HepG2 (cell line): ENCODE data around the gene ABTB2. TPM values are rescaled to one million over a fixed set of nuclear protein-coding genes. Genes with fewer than 3 reads are reported as not detected.

ENCODE experiments used
- ATAC-seq: fragments of 200-7000 bp; cut with Tn5 transposase; 3 replicates; pipeline ENCODE4 v1.9.1; 2020; ENCODE audit warnings: mild to moderate bottlenecking, moderate library complexity
- BruUV-seq: library from RNA; stranded (reverse); fragments of 400-500 nt; replicated peaks from 2 replicates; lab custom pipeline; 2021; lab: Mats Ljungman, UMichigan
- CTCF ChIA-PET: fragments of 300-600 bp; formaldehyde crosslinking; extraction: SDS; loops from one replicate; lab custom pipeline; 2021; ENCODE audit warnings: low total read pairs, inconsistent platforms, low intra/inter-chr PET ratio; lab: Yijun Ruan, JAX
- POLR2A ChIA-PET: fragments of 350-600 bp; sonication (Branson Sonifier 250); formaldehyde crosslinking; loops from one replicate; lab custom pipeline; 2020; ENCODE audit warnings: antibody characterized with exemption, inconsistent platforms; lab: Yijun Ruan, JAX
- DNase-seq: peaks from one replicate; pipeline ENCODE4 v3.0.0-alpha.2; 2015; ENCODE audit warnings: low spot score
- FAIRE-seq: peaks from 3 replicates; lab custom pipeline; 2011; peaks lifted over from hg19 to GRCh38; lab: Jason Lieb, UNC
- H2AFZ ChIP-seq: one replicate; pipeline ENCODE4 v1.6.1; 2011; ENCODE audit warnings: low read length, inconsistent platforms
- H3K27ac ChIP-seq: fragments of 300-600 bp; 3 replicates; pipeline ENCODE4 v1.8.0; 2011; ENCODE audit warnings: mixed run types, mild to moderate bottlenecking, mixed read lengths, low read length, inconsistent platforms; ENCODE audit not compliant: insufficient read depth; ENCODE audit errors: extremely low read length
- H3K27me3 ChIP-seq, 2 experiments: fragments of 200-600 bp in 1 of 2; 2 replicates in 1 of 2; 3 replicates in 1 of 2; pipeline versions ENCODE4 v1.6.0 to v1.8.0; 2011; ENCODE audit warnings: low read length in 2 of 2, mild to moderate bottlenecking in 2 of 2, moderate library complexity in 2 of 2, inconsistent platforms in 1 of 2; ENCODE audit not compliant: insufficient read depth in 2 of 2, control insufficient read depth in 1 of 2
- H3K36me3 ChIP-seq, 2 experiments: fragments of 200-600 bp in 1 of 2; replicated peaks in 1 of 2; 2 replicates in 1 of 2; 3 replicates in 1 of 2; pipeline versions ENCODE4 v1.5.1 to v1.8.0; 2011; ENCODE audit warnings: low read length in 2 of 2, inconsistent platforms in 1 of 2; ENCODE audit not compliant: insufficient read depth in 2 of 2, control insufficient read depth in 1 of 2
- H3K4me1 ChIP-seq: 2 replicates; pipeline ENCODE4 v1.5.1; 2012; ENCODE audit warnings: low read length, inconsistent platforms; ENCODE audit not compliant: insufficient read depth
- H3K4me2 ChIP-seq: 2 replicates; pipeline ENCODE4 v1.6.0; 2011; ENCODE audit warnings: low read depth, low read length, inconsistent platforms
- H3K4me3 ChIP-seq, 3 experiments: fragments of 200-600 bp in 1 of 3; sonication (generic), shearing (Covaris generic) in 1 of 3; replicated peaks in 1 of 3; 2 replicates each; pipeline ENCODE4 v1.5.1; 2011 to 2016; ENCODE audit warnings: low read length in 3 of 3, inconsistent platforms in 2 of 3, low read depth in 2 of 3, mild to moderate bottlenecking in 2 of 3, control low read depth in 1 of 3, mixed read lengths in 1 of 3; ENCODE audit not compliant: insufficient read depth in 1 of 3
- H3K79me2 ChIP-seq: one replicate; pipeline ENCODE4 v1.6.1; 2011; ENCODE audit warnings: low read length, inconsistent platforms; ENCODE audit not compliant: insufficient read depth
- H3K9ac ChIP-seq: 2 replicates; pipeline ENCODE4 v1.6.0; 2011; ENCODE audit warnings: mild to moderate bottlenecking, low read depth, low read length, inconsistent platforms; ENCODE audit not compliant: insufficient read depth
- H3K9me3 ChIP-seq: 2 replicates; pipeline ENCODE4 v1.5.1; 2012; ENCODE audit warnings: mild to moderate bottlenecking, low read length
- H4K20me1 ChIP-seq: 2 replicates; pipeline ENCODE4 v1.6.0; 2011; ENCODE audit warnings: inconsistent platforms, mild to moderate bottlenecking, low read length, moderate library complexity; ENCODE audit not compliant: insufficient read depth
- FLYWCH1 ChIP-seq: sonication (generic); formaldehyde crosslinking; IDR thresholded peaks from 2 replicates; pipeline ENCODE4 v1.8.1; 2023; ENCODE audit warnings: mild to moderate bottlenecking, missing genetic modification reagents
- IKZF1 ChIP-seq: fragments of 450-650 bp; IDR thresholded peaks from 2 replicates; pipeline ENCODE4 v1.7.1; 2016
- NFKB2 ChIP-seq: sonication (generic); formaldehyde crosslinking; IDR thresholded peaks from 2 replicates; pipeline ENCODE4 v1.4.0; 2020; ENCODE audit warnings: missing genetic modification reagents, borderline replicate concordance
- SYNCRIP ChIP-seq: fragments of 200-400 bp; formaldehyde crosslinking; IDR thresholded peaks from 2 replicates; pipeline ENCODE4 v1.6.1; 2018; ENCODE audit warnings: mild to moderate bottlenecking, low read depth, low read length; ENCODE audit not compliant: insufficient read depth
- TEAD3 ChIP-seq: optimal IDR thresholded peaks from 2 replicates; pipeline ENCODE3; 2016; ENCODE audit warnings: borderline replicate concordance
- YEATS2 ChIP-seq: sonication (generic); formaldehyde crosslinking; IDR thresholded peaks from 2 replicates; pipeline ENCODE4 v1.4.0; 2020; ENCODE audit warnings: missing genetic modification reagents, borderline replicate concordance
- ZBTB4 ChIP-seq: sonication (generic); formaldehyde crosslinking; IDR thresholded peaks from 2 replicates; pipeline ENCODE4 v1.4.0; 2020; ENCODE audit warnings: missing genetic modification reagents, mild to moderate bottlenecking, borderline replicate concordance
- WGBS: methylation state at CpG from one replicate; pipeline ENCODE4 v1.1.6; 2017; ENCODE audit warnings: low lambda C conversion rate; 5-methylcytosine and 5-hydroxymethylcytosine counted together
- in situ Hi-C: cut with HindIII; loops from 2 replicates; pipeline ENCODE4 v1.10.0; 2017; ENCODE audit warnings: low pct_unique_long_range_greater_than_20kb; ENCODE audit not compliant: extremely low pct_ligation_motif_present
- intact Hi-C: fragments of 100-400 bp; cut with micrococcal nuclease; formaldehyde crosslinking; loops from one replicate; pipeline ENCODE4 v1.10.0; 2022; ENCODE audit not compliant: unreplicated experiment
- polyA plus RNA-seq, 8 experiments: library from polyadenylated mRNA; depleted of rRNA in 3 of 8; stranded (reverse) in 7 of 8; unstranded in 1 of 8; fragments of >200 nt; fragmentation: Illumina TruSeq in 4 of 8; extraction: Trizol in 4 of 8; gene quantifications; 2 replicates each; pipeline versions ENCODE4 v1.2.1 to v1.2.3, GENCODE V29; 2011 to 2016; ENCODE audit warnings: low read depth in 4 of 8, missing spikeins in 1 of 8, mixed read lengths in 1 of 8; ENCODE audit not compliant: insufficient read depth in 1 of 8
- total RNA-seq, 5 experiments: library from RNA; depleted of rRNA; stranded (reverse); fragments of >200 nt; fragmentation: Illumina TruSeq; extraction: Trizol; gene quantifications; 2 replicates each; pipeline ENCODE4 v1.2.3, GENCODE V29; 2016; ENCODE audit warnings: low read depth in 1 of 5

ABTB2 gene
- total and polyA plus RNA-seq, 2 of the 13 experiments (the other 11 are each of a cell fraction or from before 2014, with no cell fraction given), result 5.1 to 15.4 TPM

- Histone ChIP-seq H3K9me3 (no peaks in the 10 kb centered on the region), H3K27me3 (no peaks in the 10 kb centered on the region), H4K20me1 (no peaks in the 10 kb centered on the region), H3K36me3 (peaks cover 48 to 86% of the 10 kb centered on the region in 2 experiments), H3K4me3 (no peak overlapping the region), H3K4me2 (no peak overlapping the region), H3K79me2 (no peaks in the 10 kb centered on the region), H3K4me1 (no peaks in the 10 kb centered on the region), H2AFZ (no peak overlapping the region), H3K9ac (no peak overlapping the region), H3K27ac (no peak overlapping the region)
- intact Hi-C loops, result no loop called here
- no TSS peak for BruUV-seq
- WGBS, result 100% methylated on average over 5 of the region's 7 CpGs
- TF ChIP-seq FLYWCH1 (CRISPR knock-in tag), result no peak
- no peak for TF ChIP-seq NFKB2 (CRISPR knock-in tag)
- no peak for TF ChIP-seq SYNCRIP
- no peak for TF ChIP-seq YEATS2 (CRISPR knock-in tag)
- TF ChIP-seq IKZF1, result no peak
- no peak for TF ChIP-seq TEAD3 (CRISPR knock-in tag)
- no peak for TF ChIP-seq ZBTB4 (CRISPR knock-in tag)
- CTCF ChIA-PET, result no interaction called here
- POLR2A ChIA-PET, result no interaction called here
- no peak for FAIRE-seq
- no peak for ATAC-seq
- in situ Hi-C loops, result no loop called here
- no peak for DNase-seq
These were observed 218.5 kb downstream of the ABTB2 start for GRCh38 chr11:34139346-34139745.
